GM20000 (cell line): ENCODE measurements around the gene C4orf51.

Source experiments
- DNase-seq: peaks from one replicate; pipeline ENCODE4 v3.0.0; 2012; ENCODE audit warnings: low spot score
- TF ChIP-seq, protein P1 (sequence below): IDR thresholded peaks from 2 replicates; pipeline ENCODE4 v1.5.1; 2012; ENCODE audit warnings: mild to moderate bottlenecking, control low read depth; ENCODE audit errors: extremely low read depth, missing control alignments

C4orf51 gene

DNA sequence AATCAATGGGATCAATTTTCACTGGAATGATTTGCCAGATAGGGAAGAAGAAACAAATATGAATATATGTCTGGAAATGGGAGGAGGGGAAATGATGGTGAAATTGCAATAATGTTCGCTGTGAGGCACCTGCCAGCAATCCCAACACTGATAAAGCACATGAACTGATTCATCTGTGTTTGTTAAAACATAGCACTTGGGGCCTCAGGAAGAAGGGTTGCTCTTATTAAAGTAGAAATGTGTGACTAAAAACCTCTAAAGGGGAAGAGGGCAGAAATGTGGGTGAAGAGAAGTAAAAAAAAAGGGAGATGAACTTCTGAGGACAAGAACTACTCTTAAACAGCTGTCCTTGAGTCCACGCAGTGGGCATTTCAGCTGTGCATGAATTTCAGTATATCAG lies 101.4 kb downstream of the C4orf51 start:
- TF ChIP-seq, protein P1, sequence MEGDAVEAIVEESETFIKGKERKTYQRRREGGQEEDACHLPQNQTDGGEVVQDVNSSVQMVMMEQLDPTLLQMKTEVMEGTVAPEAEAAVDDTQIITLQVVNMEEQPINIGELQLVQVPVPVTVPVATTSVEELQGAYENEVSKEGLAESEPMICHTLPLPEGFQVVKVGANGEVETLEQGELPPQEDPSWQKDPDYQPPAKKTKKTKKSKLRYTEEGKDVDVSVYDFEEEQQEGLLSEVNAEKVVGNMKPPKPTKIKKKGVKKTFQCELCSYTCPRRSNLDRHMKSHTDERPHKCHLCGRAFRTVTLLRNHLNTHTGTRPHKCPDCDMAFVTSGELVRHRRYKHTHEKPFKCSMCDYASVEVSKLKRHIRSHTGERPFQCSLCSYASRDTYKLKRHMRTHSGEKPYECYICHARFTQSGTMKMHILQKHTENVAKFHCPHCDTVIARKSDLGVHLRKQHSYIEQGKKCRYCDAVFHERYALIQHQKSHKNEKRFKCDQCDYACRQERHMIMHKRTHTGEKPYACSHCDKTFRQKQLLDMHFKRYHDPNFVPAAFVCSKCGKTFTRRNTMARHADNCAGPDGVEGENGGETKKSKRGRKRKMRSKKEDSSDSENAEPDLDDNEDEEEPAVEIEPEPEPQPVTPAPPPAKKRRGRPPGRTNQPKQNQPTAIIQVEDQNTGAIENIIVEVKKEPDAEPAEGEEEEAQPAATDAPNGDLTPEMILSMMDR, result no peak
- DNase-seq, result no peak
